NCI-H2171 treated with DMSO at 0.1 percent for 48 hours (cell line): ENCODE data around the gene CRYBA1.
A peak's percentile ranks its signal among the peaks of the same experiment; 100 is the strongest.

Experiments
- DNase-seq: peaks from one replicate; lab custom pipeline; 2025; lab: John Stamatoyannopoulos, UW

CRYBA1 gene

DNA sequence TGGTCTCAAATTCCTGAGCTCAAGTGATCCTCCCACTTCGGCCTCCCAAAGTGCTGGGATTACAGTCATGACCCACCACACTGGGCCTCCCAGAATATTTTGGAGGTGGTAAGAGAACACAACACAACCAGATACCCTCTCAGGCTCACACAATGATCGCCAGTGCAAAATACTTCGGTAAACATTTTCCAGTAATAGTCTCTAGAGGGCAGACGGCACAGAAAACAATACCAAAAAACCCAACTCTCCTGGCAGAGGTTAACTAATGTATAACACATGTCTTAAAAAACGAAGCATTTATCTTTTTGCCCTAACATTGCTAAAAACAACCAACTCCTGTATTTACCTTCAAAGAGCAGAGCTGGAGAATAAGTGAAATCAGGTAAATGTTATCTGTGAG, 36.8 kb downstream of the CRYBA1 start:
- no peak for DNase-seq

DNA sequence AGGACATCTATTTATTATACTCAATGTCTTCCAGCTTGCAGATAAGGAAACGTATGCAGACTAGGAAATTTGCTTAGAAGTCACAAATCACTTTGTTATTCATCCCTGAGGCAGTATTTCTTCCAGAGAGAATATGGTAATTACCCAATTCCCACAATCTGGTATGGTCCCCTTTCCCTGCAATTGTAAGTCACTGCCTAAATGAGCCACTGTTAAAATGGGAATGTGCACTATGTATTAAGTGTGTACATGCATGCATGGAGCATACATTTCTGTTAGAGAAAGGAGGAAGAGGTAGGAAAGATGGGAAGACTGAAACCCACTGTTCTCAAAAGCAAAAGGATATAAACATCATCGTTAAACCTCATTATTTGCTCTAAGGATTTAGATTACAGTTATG, 37.3 kb downstream of the CRYBA1 start:
- no peak for DNase-seq

DNA sequence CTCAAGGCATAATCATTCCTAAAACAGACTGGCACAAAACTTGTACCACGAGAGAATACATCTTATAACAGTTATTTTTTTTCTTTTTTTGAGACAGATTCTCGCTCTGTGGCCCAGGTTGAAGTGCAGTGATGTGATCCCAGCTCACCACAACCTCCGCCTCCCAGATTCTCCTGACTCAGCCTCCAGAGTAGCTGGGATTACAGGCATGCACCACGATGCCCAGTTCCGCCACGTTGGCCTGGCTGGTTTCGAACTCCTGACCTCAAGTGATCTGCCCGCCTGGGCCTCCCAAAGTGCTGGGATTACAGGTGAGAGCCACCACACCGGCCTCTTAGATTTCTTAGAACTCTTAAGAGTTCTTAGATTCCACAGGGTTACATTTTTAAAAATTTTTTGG, 43.2 kb downstream of the CRYBA1 start:
- DNase-seq: no peak

DNA sequence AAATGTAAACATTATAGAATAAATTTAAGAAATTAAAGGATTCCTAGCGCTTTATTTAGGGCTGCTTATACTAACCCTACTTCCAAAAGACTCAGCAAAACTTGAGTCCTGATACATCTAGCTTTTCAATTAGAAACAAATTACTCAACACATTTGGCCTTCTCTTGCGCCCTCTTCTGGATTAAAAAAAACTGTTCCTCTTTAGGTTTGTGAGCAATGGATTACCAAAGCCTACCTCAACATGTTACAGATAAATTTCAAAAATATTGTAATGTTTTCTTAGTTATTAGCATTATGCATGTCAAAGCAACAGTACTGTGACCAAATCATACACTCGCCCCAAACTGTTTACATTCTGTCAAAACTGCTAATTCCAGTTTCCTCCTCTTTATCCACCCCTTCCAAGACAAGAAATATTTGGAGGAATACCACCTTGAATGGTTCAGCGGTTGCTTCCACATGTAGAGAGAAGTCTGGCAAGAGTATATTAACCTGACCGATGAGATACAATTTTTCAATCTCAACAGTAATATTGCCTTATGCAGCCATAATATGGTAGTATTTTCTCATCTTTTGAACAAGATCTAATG, 44.6 kb downstream of the CRYBA1 start:
- DNase-seq: peak; percentile 60

DNA sequence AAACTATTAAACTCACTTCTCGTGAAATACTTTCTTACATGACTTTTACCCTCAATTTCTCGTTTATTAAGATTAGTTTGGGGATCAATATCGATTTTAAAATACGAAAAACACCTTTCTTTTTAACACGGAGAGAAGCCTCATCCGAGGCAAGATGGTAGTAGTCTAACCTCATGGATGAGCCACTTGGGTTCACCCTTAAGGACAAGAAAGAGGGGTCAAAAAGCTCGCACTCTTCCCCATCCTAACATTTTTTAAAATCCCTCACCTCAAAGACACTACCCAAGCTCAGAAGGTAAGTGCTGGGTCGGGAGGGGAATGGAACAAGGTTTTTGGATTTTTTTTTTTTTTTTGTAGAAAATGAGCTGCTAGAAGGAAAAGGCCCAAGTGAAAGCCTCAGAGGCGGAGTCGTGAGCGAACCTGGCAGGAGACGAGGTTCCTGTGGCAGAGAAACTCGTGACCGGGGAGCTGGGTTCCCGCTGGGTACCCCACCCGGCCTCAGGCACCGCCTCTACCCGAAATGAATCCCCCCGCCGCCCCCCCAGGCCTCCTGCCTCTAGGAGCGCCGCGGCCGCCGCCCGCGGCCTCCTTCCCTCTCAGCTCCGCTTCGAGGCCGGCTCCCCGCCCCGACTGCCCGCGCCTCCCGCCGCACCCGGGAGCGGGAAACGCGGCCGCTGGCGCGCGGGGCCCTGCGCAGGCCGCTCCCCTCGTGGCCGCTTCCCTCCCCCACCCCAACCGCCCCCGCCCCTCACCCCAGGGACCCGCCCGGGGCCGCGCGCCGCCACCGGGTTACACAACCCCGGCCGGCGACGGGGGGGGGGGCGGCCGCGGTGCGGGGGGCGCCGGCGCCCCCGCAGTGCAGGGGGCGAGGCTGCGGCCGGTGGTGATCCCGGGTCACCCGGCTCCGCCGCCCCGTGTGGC, 45.7 kb downstream of the CRYBA1 start:
- peak; percentile 51 for DNase-seq

DNA sequence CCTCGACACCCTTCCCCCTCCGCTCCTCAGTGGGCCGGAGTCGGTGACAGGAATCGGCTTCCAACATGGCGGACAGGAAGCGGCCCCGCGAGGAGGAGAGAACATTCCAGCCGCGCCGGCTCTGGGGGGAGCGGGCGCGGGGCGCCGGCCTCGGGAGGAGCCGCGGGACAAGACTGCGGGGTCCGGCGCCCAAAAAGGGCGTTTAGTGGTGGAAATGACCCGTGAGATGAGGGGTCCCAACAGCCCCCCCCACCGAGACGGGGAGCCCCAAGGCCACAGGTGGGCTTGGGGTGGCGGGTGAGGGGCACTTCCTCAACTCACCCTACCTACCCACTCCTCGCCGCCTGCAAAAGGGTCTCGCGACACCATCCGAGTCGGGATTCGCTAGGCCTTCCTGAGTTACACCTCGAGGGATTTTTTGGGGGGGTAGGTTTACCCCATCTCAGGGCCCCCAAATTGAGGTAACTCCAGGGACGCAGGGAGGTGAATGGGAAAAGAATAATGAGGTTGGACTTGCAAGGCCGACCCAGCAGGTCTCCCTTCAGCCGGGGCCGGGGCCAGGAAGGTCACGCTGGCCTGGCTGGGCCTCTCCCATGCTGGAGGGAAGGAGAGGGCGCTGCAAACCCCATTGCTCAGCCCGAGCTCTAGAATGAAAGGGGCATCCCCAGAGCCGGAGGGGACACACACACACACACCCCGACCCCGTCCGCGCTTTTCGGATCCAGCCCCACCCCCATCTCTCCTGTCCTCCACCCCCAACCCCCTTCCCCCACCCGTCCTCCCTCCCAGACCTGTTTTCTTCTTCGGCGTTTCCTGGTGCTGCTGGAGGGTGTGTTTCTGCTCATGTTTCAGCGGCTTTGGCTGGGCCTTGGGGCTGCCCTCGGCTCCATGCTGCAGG, 46.6 kb downstream of the CRYBA1 start:
- peak; percentile 59 for DNase-seq

DNA sequence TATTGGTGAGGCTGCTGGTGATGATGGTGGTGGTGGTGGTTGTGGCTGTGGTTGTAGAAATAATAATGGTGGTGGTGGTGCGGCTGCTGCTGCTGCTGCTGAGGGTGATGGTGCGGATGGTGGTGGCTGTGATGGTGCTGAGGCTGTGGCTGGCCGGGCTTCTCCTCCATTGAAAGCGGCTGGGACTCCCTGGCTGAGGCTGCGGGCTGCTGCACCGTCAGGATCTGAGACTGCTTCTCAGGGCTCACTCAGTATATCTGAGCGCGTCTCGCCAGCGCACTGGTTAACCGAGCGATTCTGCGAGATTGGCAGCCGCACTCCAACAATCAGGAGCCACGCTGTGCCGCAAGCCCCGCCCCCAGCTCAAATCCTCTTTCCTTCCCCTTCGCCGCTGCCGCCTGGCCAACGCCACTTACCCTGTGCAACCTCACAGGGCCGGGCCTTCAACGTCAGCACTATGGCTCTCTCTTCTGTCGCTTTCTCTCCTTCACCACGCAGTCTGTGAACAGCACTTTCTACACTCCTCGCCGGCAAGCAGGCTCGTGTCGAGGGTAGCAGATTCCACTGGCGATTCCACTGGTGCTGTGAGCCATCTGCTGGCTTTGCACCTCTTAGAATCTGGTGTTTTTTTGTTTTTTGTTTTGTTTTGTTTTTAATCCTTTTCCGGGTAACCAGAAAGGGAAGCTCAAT, 47.4 kb downstream of the CRYBA1 start, which contains the start of gene NUFIP2:
NUFIP2 (minus strand) TSS at position 259 of the 690 bp plus-strand sequence; CDS start at position 170, 89 bp downstream.
- DNase-seq: peak; percentile 99

DNA sequence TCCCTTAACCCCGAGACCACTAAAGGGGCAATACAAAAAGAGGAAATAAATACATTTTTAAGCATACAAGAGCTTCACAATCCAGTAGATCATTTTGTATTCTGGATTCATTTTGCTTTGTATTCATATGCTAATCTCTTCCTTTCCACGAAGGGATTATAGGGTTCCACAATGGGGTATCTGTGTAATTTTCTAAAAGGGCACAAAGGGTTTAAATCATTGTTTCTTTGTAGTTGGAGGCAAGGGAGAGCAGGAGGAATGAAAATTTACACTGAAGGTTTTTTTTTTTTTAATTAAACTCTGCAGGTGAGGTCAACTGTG, 47.9 kb downstream of the CRYBA1 start:
- no peak for DNase-seq

DNA sequence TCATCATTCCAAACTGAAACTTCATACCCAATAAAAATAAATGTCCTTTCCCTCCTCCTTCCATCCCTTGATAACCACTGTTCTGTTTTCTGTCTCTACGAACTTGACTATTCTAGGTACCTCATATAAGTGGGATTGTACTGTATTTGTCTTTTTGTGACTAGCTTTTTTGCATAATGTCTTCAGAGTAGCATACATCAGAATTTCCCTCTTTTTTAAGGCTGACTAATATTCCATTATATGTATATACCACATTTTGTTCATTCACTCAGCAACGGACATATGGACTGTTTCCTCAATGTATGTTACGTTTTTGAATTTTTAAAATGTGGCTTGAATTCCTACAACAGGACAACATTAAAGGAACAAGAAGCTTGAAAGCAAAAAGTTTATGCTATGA, 48.8 kb downstream of the CRYBA1 start:
- DNase-seq: no peak

DNA sequence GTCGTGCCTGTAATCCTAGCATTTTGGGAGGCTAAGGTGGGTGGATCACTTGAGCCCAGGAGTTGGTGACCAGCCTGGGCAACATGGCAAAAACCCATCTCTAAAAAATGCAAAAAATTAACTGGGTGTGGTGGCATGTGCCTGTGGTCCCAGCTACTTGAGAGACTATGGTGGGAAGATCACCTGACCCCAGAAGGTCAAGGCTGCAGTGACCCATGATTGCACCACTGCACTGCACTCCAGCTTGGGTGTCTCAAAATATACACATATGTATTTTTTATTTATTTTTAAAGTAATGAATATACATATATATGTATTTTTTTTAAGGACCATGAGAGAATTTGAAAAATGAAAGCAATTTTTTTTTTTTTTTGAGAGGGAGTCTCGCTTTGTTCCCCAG, 52.4 kb downstream of the CRYBA1 start:
- no peak for DNase-seq

DNA sequence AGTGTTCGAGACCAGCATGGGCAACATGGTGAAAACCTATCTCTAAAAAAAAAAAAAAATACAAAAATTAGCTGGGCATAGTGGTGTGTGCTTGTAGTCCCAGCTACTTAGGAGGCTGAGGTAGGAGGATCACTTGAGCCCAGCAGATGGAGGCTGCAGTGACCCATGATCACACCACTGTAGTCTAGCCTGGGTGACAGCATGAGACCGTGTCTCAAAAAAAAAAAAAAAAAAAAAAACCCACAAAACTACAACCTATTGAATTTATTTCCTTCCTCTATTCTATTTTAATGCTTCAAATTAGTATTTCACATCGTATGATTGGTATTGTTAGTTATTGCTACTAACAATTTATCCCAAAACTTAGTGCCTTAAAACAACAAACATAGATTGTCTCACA, 56.7 kb downstream of the CRYBA1 start:
- DNase-seq: no peak
